GM21447 (cell line): ENCODE data around the gene CADPS.

ENCODE experiments used
- ATAC-seq: cut with Tn5 transposase; IDR thresholded peaks from one replicate; pipeline ENCODE4 v1.9.1; 2021; ENCODE audit not compliant: unreplicated experiment

The CADPS gene

GRCh38 chr3:62378921-62379320, 496.3 kb downstream of the CADPS start:
- ATAC-seq, result no peak

- ATAC-seq, result no peak
Measured at GRCh38 chr3:62378311-62378789, 496.9 kb downstream of the CADPS start.

DNA sequence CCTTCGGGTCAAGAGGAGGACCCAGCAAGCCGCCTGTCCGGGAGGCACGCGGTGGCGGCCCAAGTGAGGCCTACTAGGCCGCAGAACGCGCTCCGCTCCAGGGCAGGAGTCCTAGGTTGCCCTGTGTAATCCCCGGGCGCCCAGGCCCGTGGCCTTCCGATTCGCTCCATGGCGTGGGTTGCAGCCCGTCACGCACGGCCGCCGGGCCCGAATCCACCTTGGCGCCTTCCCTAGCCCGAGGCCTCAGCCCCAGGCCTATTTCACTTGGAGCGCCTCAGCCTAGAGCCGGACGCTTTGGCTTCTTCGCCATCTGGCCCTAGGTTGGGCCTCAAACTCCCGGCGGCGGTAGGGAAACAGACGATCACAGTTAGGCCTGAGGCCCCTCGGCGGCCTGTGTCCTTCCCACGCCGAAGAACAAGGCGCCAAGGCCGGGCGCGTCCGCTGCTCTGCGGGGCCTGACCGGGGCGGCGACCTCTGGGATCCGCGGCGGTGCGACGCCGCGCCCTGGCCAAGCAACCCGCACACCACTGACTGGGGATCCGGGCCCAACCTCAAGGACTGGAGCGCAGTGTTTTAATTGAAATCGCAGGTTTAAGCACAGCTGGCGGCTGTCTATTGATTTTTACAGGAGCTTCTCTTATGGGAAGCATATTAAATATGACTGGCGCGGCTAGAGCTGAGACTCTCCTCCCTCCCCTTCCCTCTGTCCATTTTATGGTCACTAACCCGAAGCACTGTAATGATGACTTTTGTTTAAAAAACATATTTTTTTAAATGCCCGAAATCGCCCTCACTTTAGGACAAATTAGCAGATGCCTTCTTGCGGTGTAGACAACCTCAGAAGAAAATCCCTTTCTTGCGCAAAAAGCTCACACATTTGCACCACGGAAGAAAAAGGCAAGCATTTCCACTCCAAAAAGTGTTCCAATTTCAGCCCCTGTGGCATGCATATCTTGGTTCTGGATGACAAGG, 498.0 kb downstream of the CADPS start:
- no peak for ATAC-seq

GRCh38 chr3:62376454-62376720, 498.8 kb downstream of the CADPS start:
- ATAC-seq, result no peak

DNA sequence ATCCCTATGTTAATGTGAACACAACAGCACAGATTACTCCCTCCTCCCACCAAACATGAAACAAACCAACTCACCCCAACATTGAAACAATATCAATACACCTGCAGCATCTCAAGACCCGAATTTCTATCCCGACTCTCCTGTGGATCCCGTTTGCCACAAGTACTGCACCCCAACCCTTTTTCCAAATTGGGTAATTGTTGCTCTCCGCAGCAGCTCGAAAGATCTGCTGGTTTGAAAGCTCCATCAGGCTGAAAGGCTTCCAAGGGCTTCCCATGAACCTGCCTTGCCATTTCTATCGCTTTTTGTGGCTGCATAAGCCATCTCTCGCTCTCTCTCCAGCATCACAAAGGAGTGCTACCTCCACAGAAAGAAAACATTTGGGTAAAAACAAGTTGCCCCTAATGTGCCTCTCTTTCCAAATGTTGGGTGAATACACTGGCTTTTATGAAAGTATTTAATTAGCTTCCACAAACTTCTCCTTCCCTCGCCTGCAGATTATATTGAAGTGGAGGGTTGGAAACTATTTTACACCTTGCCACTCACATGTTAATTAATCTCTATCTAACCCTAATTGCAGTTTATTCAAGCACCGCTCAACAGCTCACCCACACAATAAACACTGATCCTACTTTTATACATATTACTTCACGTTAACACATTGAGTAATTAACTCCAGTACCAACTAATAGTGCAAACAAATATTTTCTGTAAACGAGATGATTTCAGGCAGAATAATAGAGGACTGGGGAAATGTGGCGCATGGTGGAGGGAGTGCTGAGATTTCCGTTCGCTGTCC, 499.4 kb downstream of the CADPS start:
- ATAC-seq, result no peak

DNA sequence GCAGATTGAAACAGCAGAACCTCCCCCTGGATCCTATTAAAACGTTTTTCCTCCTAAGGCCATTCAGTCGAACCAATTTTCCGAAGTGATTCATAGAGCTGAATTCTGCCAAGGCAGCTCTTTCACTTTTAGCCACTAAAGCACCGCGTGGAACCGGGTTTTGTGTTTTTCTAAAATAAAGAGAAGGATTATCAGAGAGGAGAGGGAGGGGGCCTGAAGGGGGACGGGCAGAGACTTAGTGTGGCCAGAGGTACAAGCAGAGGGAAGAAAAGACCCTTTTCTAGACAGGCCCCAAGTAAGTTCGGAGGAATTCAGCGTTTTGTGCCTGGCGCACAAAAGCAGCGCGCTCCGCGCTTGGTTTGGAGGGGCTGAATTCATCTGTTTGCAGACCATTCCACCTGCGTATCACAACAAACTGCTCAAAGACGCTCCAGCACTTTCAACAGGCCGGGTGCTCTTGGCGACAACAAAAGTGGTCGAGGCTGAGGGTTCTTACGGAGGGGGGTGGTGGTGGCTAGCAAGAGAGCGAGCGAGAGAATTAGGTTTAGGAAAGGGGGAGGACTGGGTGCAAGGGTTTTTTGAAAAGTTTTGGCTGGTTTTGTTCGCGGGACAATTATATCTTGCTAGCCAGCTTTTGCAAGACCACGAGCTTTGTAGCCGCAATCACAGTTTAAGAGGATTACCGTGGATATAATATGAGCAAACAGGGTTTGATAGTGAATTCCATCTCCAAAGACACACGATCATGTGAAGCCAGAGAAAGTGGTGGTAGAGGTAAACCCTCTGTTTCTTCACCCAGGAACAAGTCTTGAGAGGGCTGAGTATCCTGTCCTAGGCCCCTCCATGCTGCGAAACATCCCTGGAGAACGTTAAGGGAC, 500.6 kb downstream of the CADPS start:
- no peak for ATAC-seq

DNA sequence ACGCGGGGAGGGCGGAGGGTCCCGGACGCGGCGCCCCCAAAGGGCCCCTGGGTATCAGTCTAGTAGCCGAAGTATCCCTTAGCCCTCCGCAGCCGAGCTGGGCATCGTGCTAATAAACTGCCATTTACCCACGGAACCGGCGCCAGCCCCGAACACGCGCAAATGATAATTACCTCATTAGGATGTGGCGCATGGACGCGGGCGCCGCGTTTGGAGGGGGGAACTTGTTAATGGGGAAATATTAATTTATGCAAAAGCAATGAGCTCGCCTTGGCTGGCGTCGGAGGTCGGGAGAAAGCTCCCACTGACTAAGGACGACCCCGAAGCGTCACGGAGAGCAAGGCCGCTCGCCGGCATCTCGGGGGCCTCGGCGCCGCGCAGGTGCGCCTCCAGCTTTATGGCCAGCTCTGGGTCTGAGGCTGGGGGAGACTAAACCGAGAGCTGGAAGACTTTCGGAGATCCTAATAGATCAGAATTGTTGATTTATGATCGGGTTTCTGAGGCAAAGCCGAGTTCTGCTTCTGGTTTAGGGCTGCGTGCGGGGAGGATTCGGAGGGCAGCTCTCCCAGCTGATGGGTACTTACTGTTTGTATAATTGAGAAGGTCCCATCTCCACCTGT, 501.4 kb downstream of the CADPS start:
- ATAC-seq, result no peak

- ATAC-seq, result no peak
Measured at GRCh38 chr3:62373215-62373614, 502.0 kb downstream of the CADPS start, which contains the start of gene FEZF2. TSS of gene FEZF2 (minus strand) at chr3:62373550. CDS start at chr3:62372868, 682 bp downstream.

GRCh38 chr3:62372621-62373041, 502.6 kb downstream of the CADPS start:
- ATAC-seq, result no peak

DNA sequence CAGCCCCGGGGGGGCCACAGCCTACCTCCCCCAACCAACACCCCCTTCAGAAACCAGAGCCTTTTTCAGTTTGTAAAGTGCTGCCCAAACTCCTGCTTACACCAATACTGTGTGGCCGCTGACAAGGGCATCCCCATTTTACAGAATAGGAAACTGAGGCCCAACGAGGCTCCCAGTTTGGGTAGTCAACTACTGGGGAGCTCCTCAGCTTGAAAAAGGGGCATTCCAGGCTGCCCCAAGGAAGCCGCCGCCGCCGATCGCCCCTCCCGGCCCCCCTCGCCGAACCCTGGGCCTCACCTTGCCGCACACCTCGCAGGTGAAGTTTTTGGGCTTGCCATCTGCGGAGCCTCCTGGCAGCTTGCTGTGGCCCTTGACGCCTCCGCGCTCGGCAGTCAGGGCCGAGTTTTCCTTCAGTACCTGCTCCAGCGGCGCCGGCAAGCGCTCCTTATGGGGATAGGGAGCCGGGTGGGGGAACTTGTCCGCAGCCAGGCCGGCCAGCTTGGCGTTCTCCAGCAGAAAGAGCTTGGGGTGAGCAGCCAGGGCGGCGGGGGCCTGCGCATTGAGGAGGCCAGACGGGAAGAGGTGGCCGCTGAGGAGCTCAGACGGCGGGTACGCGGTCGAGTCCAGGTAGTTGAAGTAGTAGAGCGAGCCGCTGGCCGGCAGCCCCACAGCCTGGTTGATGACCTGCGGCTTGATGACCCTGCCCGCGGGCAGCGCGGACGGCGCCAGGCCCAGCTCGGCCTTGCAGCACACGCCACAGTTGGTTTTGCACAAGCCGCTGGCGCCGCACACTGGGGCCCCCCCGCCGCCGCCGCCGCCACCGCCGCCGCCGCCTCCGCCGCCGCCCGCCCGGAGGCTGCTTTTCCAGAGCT, 503.3 kb downstream of the CADPS start:
- ATAC-seq, result no peak

DNA sequence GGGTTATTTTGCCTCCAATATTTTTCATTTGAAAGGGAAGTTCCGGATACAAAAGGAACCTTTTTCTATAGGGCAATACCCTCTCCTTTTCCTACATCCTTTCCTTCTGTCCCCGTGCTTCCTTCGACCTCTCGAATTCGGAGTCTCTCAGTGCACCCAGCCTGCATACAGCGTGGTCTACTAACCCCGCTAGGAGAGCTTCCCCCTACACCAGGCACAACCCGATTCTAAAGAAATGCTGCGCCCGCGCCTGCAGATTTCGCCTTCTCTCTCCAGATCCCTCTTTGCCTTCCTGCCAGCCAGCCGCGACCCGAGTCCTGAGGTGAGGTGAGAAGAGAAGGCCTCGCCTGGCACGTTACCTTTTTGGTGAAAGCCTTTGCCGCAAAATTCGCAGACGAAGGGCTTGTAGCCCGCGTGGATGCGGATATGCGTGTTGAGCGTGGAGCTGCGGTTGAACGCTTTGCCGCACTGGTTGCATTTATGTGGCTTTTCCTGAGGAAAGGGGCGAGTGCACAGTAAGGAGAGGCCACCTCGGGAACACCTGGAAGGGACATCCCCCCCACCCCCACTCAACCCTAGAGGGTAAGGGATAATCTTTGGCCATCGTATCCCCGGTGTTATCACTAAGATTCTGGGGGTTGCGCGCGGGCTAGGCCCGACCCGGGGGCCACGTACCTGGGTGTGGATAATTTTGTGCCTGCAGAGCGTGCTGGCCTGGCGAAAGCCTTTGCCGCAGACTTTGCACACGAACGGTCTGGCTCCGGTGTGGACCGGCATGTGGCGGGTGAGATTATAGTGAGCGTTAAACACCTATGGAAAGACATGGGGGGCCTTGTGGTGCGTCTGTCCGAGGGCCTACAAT, 504.1 kb downstream of the CADPS start:
- ATAC-seq, result no peak

DNA sequence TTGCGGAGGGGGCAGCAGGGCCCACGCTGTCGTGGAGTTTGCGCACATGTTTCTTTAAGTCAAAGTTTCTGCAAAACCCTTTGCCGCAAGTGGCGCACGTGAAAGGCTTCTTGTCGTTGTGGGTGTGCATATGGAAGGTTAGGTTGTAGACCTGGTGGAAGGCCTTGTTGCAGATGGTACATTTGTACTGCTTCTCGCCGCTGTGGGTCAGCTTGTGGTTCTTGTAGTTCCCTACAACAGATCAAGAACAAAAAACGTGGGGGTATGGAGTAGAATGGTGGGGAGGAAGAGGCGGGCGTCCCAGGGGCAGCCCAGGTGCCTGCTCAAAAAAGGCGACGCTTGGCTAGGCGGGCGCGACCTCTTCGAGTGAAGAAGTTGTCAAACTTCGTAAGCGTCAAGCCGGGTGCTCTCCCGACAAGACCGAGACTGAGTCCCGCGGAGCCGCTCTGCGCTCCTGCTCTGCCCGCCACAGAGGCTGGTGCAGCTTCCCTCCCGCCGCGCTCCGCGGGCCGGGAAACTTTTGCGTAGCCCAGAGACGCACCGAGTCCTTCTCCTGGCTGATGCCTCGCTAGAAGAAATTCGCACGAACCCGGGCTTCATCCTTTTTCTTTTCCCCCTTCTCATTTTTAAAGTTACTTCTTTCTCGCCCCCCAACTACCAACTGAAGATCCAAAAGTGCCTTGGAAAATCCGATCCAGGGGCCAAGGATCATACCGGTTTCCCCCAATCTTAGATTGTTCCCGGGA, 504.9 kb downstream of the CADPS start:
- no peak for ATAC-seq

- no peak for ATAC-seq
Measured at GRCh38 chr3:62369476-62369743, 505.8 kb downstream of the CADPS start.

DNA sequence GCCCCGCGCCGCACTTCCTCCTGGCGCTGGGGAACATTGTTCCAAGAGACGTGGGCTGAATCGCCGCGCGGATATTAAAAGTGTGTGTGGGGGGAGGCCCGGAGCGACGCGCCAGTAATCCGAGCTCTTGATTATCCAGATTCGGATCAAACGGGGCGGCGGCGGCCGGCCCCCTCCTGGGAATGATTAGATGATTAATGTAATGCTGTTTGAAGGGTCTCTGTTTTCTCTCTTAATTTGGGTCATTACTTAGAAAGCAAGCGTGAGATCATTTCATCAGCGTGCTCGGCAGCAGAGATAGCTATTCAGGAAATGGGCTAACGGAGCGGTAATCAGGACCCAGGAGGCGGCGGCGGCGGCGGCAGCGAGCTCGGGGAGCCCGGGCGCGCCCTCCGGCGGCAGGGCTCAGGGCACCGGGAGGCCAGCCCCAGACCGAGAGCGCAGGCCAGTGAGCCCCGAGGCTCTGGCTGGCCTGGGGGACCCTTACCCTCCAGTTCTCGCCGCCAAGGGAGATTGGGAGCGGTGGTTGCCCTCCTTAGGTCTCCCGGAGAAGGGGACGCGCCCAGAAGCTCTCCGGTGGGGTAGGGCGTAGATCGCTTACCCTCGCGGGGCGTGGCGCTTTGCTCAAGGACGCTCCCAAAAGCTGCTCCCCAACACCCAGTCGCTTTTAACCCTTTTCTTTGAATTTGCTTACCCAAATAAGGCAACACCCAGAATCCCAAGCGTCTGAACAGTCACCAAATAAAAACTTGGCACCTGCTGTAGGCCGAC, 506.3 kb downstream of the CADPS start:
- ATAC-seq, result no peak

GRCh38 chr3:62368290-62368704, 506.9 kb downstream of the CADPS start:
- no peak for ATAC-seq

DNA sequence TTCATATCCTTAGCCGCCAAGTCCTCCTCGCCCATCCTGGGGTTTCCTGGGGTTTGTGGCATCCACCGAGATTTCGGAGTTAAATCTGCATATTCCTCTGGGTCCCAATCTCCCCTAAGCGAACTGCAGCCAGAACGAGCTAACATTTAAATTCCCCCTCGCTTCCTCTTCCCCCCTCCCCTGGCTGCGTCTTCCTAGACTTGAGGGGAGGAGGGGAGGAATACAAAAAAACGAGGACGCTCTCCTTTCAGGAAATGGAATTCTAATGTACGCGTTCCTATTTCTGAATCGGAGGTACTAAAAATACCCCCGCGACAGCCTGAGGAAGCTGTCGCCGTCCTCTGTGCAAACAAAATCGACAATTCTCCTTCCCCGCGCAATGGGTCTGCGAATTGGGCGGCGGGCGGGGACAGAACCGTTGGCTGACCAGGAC, 507.4 kb downstream of the CADPS start:
- no peak for ATAC-seq

DNA sequence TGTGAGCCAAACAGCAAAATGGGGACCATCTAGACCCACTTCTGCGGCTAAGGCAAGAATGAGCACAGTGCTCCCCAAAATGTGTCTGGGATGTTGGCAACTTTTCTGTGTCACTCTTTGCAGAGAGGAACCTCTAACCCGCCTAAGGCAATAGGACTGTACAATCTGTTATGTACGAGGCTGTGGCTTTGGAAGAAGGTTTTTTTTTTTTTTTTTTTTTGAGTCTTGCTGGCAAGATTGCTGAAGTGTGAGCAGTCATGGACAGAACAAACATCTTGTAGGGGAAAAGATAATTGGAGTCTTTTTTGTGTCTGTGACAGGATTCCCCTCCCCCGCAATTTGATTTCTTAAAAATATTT, 509.1 kb downstream of the CADPS start:
- no peak for ATAC-seq
